ENCODE measurements around the gene COL4A6.

The COL4A6 gene

GRCh38 chrX:108199691-108200090 is 238.5 kb downstream of the COL4A6 start:
- peak; percentile 40 for DNase-seq

- DNase-seq: no peak
These were observed 239.2 kb downstream of the COL4A6 start for GRCh38 chrX:108199041-108199440.

GRCh38 chrX:108198420-108198819 is 239.8 kb downstream of the COL4A6 start:
- no peak for DNase-seq

GRCh38 chrX:108186811-108187210 is 251.4 kb downstream of the COL4A6 start:
- DNase-seq: no peak

- DNase-seq: no peak
These were observed 260.1 kb downstream of the COL4A6 start for GRCh38 chrX:108178143-108178498.

- DNase-seq: no peak
These were observed 260.7 kb downstream of the COL4A6 start for GRCh38 chrX:108177351-108178142.

- DNase-seq: no peak
These were observed 264.3 kb downstream of the COL4A6 start for GRCh38 chrX:108173874-108174273.

GRCh38 chrX:108171671-108172070 is 266.6 kb downstream of the COL4A6 start:
- DNase-seq: no peak

GRCh38 chrX:108169768-108170167 is 268.5 kb downstream of the COL4A6 start:
- DNase-seq: no peak

GRCh38 chrX:108168961-108169740 is 269.1 kb downstream of the COL4A6 start:
- no peak for DNase-seq

- DNase-seq: no peak
These were observed 270.9 kb downstream of the COL4A6 start for GRCh38 chrX:108167211-108167872.

GRCh38 chrX:108165383-108166111 is 272.7 kb downstream of the COL4A6 start:
- DNase-seq: peak; percentile 8

- DNase-seq: no peak
These were observed 274.7 kb downstream of the COL4A6 start for GRCh38 chrX:108163333-108164082.

GRCh38 chrX:108162265-108162664 is 276.0 kb downstream of the COL4A6 start:
- DNase-seq: no peak

GRCh38 chrX:108160309-108160708 is 277.9 kb downstream of the COL4A6 start:
- DNase-seq: no peak

GRCh38 chrX:108159028-108159670 is 279.1 kb downstream of the COL4A6 start:
- no peak for DNase-seq

- DNase-seq: no peak
These were observed 280.6 kb downstream of the COL4A6 start for GRCh38 chrX:108157628-108158027.

- no peak for DNase-seq
These were observed 281.2 kb downstream of the COL4A6 start for GRCh38 chrX:108156934-108157466.

GRCh38 chrX:108156082-108156481 is 282.1 kb downstream of the COL4A6 start:
- no peak for DNase-seq

- DNase-seq: no peak
These were observed 289.7 kb downstream of the COL4A6 start for GRCh38 chrX:108148524-108148923.

All from hematopoietic multipotent progenitor cell treated with erythropoietin and hydrocortisone succinate and interleukin-3 and kit ligand, for 4 days (in vitro differentiated cells).